NCI-H82 treated with DMSO at 0.1 percent for 48 hours (cell line): Measurements from ENCODE around the gene KCP.

Experiments used
- DNase-seq: peaks from one replicate; lab custom pipeline; 2025; ENCODE audit not compliant: unreplicated experiment; lab: John Stamatoyannopoulos, UW

KCP gene

GRCh38 chr7:128830231-128831177, 80.0 kb downstream of the KCP start, which contains the start of gene FLNC:
FLNC (plus strand) TSS chr7:128830406; CDS start chr7:128830638, 232 bp downstream.
- no peak for DNase-seq

GRCh38 chr7:128829391-128830166, 80.9 kb downstream of the KCP start:
- no peak for DNase-seq

- DNase-seq, result no peak
These were observed 82.4 kb downstream of the KCP start for GRCh38 chr7:128827971-128828711.

- no peak for DNase-seq
These were observed 83.1 kb downstream of the KCP start for GRCh38 chr7:128827248-128827958.

GRCh38 chr7:128826916-128827247, 83.6 kb downstream of the KCP start:
- no peak for DNase-seq
